Cardiac septum (tissue), 1 donor: ENCODE data around the gene VOPP1. TPM values are rescaled to one million over a fixed set of nuclear protein-coding genes. Genes with fewer than 3 reads are reported as not detected.
"Not testable (repeated sequence)": the region's sequence is repeated elsewhere in the genome, so short reads cannot be mapped to it uniquely, and the experiment has no call there.

ENCODE experiments used
- DNase-seq: peaks from one replicate; pipeline ENCODE4 v3.0.0-alpha.2; 2020; ENCODE audit warnings: low spot score
- intact Hi-C: fragments of 100-400 bp; cut with DNase I; formaldehyde crosslinking; loops from one replicate; pipeline ENCODE4 v1.14.0; 2022
- total RNA-seq: library from RNA; stranded (reverse); fragmentation: NEBNext Ultra II Directional; extraction: Animal tissue kit (Norgen Biotek cat#: 25700); gene quantifications from one replicate; pipeline ENCODE4 v1.2.1, GENCODE V29; 2021
- donor health status: DM: no; HTN: no; CAD: no.

The VOPP1 gene
- total RNA-seq, 1 donor from 2014 or later, result 32.0 TPM

- intact Hi-C loops, result no loop called here
These were observed 94.4 kb downstream of the VOPP1 start for GRCh38 chr7:55477781-55478374.

GRCh38 chr7:55476852-55477780, 95.2 kb downstream of the VOPP1 start:
- peak; percentile 66 for DNase-seq
- intact Hi-C loops, result no loop called here

More at GRCh38 chr7:55477781-55478374, 94.4 kb downstream of the VOPP1 start:
- peak; percentile 70 for DNase-seq

GRCh38 chr7:55475855-55476803, 96.2 kb downstream of the VOPP1 start:
- intact Hi-C loops, result no loop called here
- no peak for DNase-seq

- no peak for DNase-seq
- intact Hi-C loops, result no loop called here
These were observed 97.1 kb downstream of the VOPP1 start for GRCh38 chr7:55474944-55475854.

GRCh38 chr7:55473932-55474331, 98.4 kb downstream of the VOPP1 start:
- intact Hi-C loops, result no loop called here
- no peak for DNase-seq

- DNase-seq, result no peak
- intact Hi-C loops, result no loop called here
These were observed 99.2 kb downstream of the VOPP1 start for GRCh38 chr7:55472928-55473725.

GRCh38 chr7:55472406-55472805, 99.9 kb downstream of the VOPP1 start:
- intact Hi-C loops, result not testable (repeated sequence)

GRCh38 chr7:55471594-55471993, 100.7 kb downstream of the VOPP1 start:
- intact Hi-C loops, DNase-seq: not testable (repeated sequence)

More at GRCh38 chr7:55472406-55472805, 99.9 kb downstream of the VOPP1 start:
- DNase-seq, result not testable (repeated sequence)

GRCh38 chr7:55470261-55470660, 102.0 kb downstream of the VOPP1 start:
- no peak for DNase-seq
- intact Hi-C loops, result no loop called here

- no peak for DNase-seq
- intact Hi-C loops, result no loop called here
These were observed 102.6 kb downstream of the VOPP1 start for GRCh38 chr7:55469721-55470120.

- no peak for DNase-seq
- intact Hi-C loops, result no loop called here
These were observed 103.0 kb downstream of the VOPP1 start for GRCh38 chr7:55469271-55469681.

GRCh38 chr7:55468495-55468894, 103.8 kb downstream of the VOPP1 start:
- no peak for DNase-seq
- intact Hi-C loops, result no loop called here

GRCh38 chr7:55467047-55467593, 105.2 kb downstream of the VOPP1 start:
- no peak for DNase-seq
- intact Hi-C loops, result no loop called here

- intact Hi-C loops, result no loop called here
These were observed 106.6 kb downstream of the VOPP1 start for GRCh38 chr7:55465691-55466090.

GRCh38 chr7:55464422-55464821, 107.9 kb downstream of the VOPP1 start:
- intact Hi-C loops, result no loop called here
- DNase-seq, result no peak

More at GRCh38 chr7:55465691-55466090, 106.6 kb downstream of the VOPP1 start:
- no peak for DNase-seq

GRCh38 chr7:55463686-55464262, 108.5 kb downstream of the VOPP1 start:
- DNase-seq, result no peak
- intact Hi-C loops, result no loop called here

GRCh38 chr7:55458351-55458750, 114.0 kb downstream of the VOPP1 start:
- intact Hi-C loops, result no loop called here
- DNase-seq, result no peak
